HG03139 (cell line): ENCODE results near the gene HDAC9.
"Not testable (repeated sequence)": the region's sequence is repeated elsewhere in the genome, so short reads cannot be mapped to it uniquely, and the experiment has no call there.

Experiments
- ATAC-seq: cut with Tn5 transposase; IDR thresholded peaks from one replicate; pipeline ENCODE4 v1.9.1; 2021; ENCODE audit not compliant: unreplicated experiment

Gene HDAC9

GRCh38 chr7:18936265-18936664, 440.7 kb downstream of the HDAC9 start:
- no peak for ATAC-seq

GRCh38 chr7:18939771-18940592, 444.4 kb downstream of the HDAC9 start:
- ATAC-seq = no peak

GRCh38 chr7:18940593-18941134, 445.1 kb downstream of the HDAC9 start:
- ATAC-seq = no peak

GRCh38 chr7:18941207-18941606, 445.7 kb downstream of the HDAC9 start:
- no peak for ATAC-seq

GRCh38 chr7:18948521-18948920, 453.0 kb downstream of the HDAC9 start:
- no peak for ATAC-seq

- no peak for ATAC-seq
Measured at GRCh38 chr7:18952846-18953245, 457.3 kb downstream of the HDAC9 start.

- no peak for ATAC-seq
Measured at GRCh38 chr7:18958627-18959026, 463.1 kb downstream of the HDAC9 start.

GRCh38 chr7:18960725-18961124, 465.2 kb downstream of the HDAC9 start:
- ATAC-seq = no peak

- no peak for ATAC-seq
Measured at GRCh38 chr7:18962031-18962430, 466.5 kb downstream of the HDAC9 start.

- no peak for ATAC-seq
Measured at GRCh38 chr7:18965657-18966056, 470.1 kb downstream of the HDAC9 start.

GRCh38 chr7:18967755-18968154, 472.2 kb downstream of the HDAC9 start:
- not testable (repeated sequence) for ATAC-seq

- no peak for ATAC-seq
Measured at GRCh38 chr7:18971839-18972238, 476.3 kb downstream of the HDAC9 start.

GRCh38 chr7:18974803-18975202, 479.3 kb downstream of the HDAC9 start:
- no peak for ATAC-seq

- no peak for ATAC-seq
Measured at GRCh38 chr7:18975276-18975675, 479.7 kb downstream of the HDAC9 start.

GRCh38 chr7:18975689-18976280, 480.2 kb downstream of the HDAC9 start:
- no peak for ATAC-seq

GRCh38 chr7:18976715-18977471, 481.3 kb downstream of the HDAC9 start:
- no peak for ATAC-seq

- no peak for ATAC-seq
Measured at GRCh38 chr7:18978108-18978495, 482.6 kb downstream of the HDAC9 start.

GRCh38 chr7:18990700-18991099, 495.2 kb downstream of the HDAC9 start:
- not testable (repeated sequence) for ATAC-seq

GRCh38 chr7:18993933-18994668, 498.6 kb downstream of the HDAC9 start:
- ATAC-seq = no peak

- ATAC-seq = no peak
Measured at GRCh38 chr7:18995270-18995671, 499.7 kb downstream of the HDAC9 start.
